K562 (cell line): ENCODE measurements around the gene SPTBN4. TPM values are rescaled to one million over a fixed set of nuclear protein-coding genes. Genes with fewer than 3 reads are reported as not detected.

Source experiments
- CEBPG ChIP-seq, 3 experiments: fragments of 200-800 bp in 1 of 3; sonication (Bioruptor generic) in 1 of 3; sonication (generic) in 1 of 3; formaldehyde crosslinking in 1 of 3; IDR thresholded peaks in 2 of 3; conservative IDR thresholded peaks in 1 of 3; 2 replicates each; pipeline versions ENCODE4 v1.6.1 to v1.8.0; 2016 to 2022; ENCODE audit warnings: missing compliant biosample characterization in 2 of 3, missing genetic modification characterization in 2 of 3, mild to moderate bottlenecking in 1 of 3, missing genetic modification reagents in 1 of 3
- CREB3 ChIP-seq: fragments of 450-650 bp; conservative IDR thresholded peaks from 2 replicates; pipeline ENCODE4 v1.6.1; 2016; ENCODE audit warnings: missing genetic modification characterization, low read depth, mild to moderate bottlenecking, missing compliant biosample characterization, moderate library complexity
- E2F1 ChIP-seq: sonication (generic); formaldehyde crosslinking; IDR thresholded peaks from 2 replicates; pipeline ENCODE4 v1.8.1; 2023; ENCODE audit warnings: mild to moderate bottlenecking, missing genetic modification reagents, moderate library complexity
- ELF1 ChIP-seq: fragments of 200-800 bp; sonication (Bioruptor generic); IDR thresholded peaks from 2 replicates; pipeline ENCODE4 v1.6.1; 2016; ENCODE audit warnings: missing genetic modification characterization, missing compliant biosample characterization
- IRF2 ChIP-seq: sonication (generic); formaldehyde crosslinking; IDR thresholded peaks from 2 replicates; pipeline ENCODE4 v1.8.1; 2022; ENCODE audit warnings: mild to moderate bottlenecking, missing genetic modification reagents
- KDM5B ChIP-seq: fragments of 200-600 bp; sonication (generic); IDR thresholded peaks from 2 replicates; pipeline ENCODE4 v1.6.1; 2012; ENCODE audit warnings: low read depth, mild to moderate bottlenecking, moderate library complexity, low read length, control low read depth, inconsistent platforms; ENCODE audit not compliant: insufficient replicate concordance
- LEF1 ChIP-seq: fragments of 450-650 bp; IDR thresholded peaks from 2 replicates; pipeline ENCODE4 v1.6.1; 2016; ENCODE audit warnings: mild to moderate bottlenecking
- NFE2L1 ChIP-seq: fragments of 450-650 bp; IDR thresholded peaks from 2 replicates; pipeline ENCODE4 v1.6.1; 2016; ENCODE audit warnings: missing genetic modification characterization, low read depth, mild to moderate bottlenecking, missing compliant biosample characterization, moderate library complexity, borderline replicate concordance
- NR2C2 ChIP-seq, 2 experiments: fragments of 200-800 bp in 1 of 2; sonication (Bioruptor generic) in 1 of 2; sonication (generic) in 1 of 2; formaldehyde crosslinking in 1 of 2; IDR thresholded peaks; 2 replicates each; pipeline versions ENCODE4 v1.6.1 to v1.8.0; 2016 to 2022; ENCODE audit warnings: mild to moderate bottlenecking in 1 of 2, missing compliant biosample characterization in 1 of 2, missing genetic modification characterization in 1 of 2, missing genetic modification reagents in 1 of 2
- POLR2B ChIP-seq: fragments of 450-650 bp; IDR thresholded peaks from 2 replicates; pipeline ENCODE4 v1.6.1; 2018; ENCODE audit warnings: low read depth; ENCODE audit not compliant: partially characterized antibody
- SNIP1 ChIP-seq: fragments of 450-650 bp; IDR thresholded peaks from 2 replicates; pipeline ENCODE4 v1.7.1; 2017; ENCODE audit warnings: low read depth, mild to moderate bottlenecking
- ZNF280A ChIP-seq: fragments of 450-650 bp; IDR thresholded peaks from 2 replicates; pipeline ENCODE4 v1.6.1; 2018; ENCODE audit warnings: mild to moderate bottlenecking, low read depth; ENCODE audit not compliant: partially characterized antibody
- ZNF407 ChIP-seq: fragments of 450-650 bp; IDR thresholded peaks from 2 replicates; pipeline ENCODE4 v1.6.1; 2016; ENCODE audit warnings: low read depth
- ZNF445 ChIP-seq: fragments of 250-450 bp; sonication (Bioruptor Pico); IDR thresholded peaks from 2 replicates; pipeline ENCODE4 v1.4.0; 2020; ENCODE audit warnings: low read depth, mild to moderate bottlenecking, moderate library complexity
- polyA plus RNA-seq, 8 experiments: library from polyadenylated mRNA; depleted of rRNA in 4 of 8; stranded (reverse) in 5 of 8; unstranded in 3 of 8; fragments of >200 nt; fragmentation: Nextera tagmentation in 2 of 8; fragmentation: Illumina TruSeq in 1 of 8; extraction: Ambion mirVana in 2 of 8; extraction: Trizol in 1 of 8; gene quantifications; 2 replicates each; pipeline versions ENCODE4 v1.2.1 to v1.2.3, GENCODE V29; 2011 to 2014; ENCODE audit warnings: inconsistent platforms in 1 of 8, missing spikeins in 1 of 8
- total RNA-seq, 7 experiments: library from RNA; depleted of rRNA in 6 of 7; stranded (reverse); fragments of >200 nt in 6 of 7; fragmentation: Illumina TruSeq in 2 of 7; extraction: Trizol in 2 of 7; gene quantifications; 2 replicates each; pipeline versions ENCODE4 v1.2.1 to v1.2.3, GENCODE V29; 2011 to 2021; ENCODE audit warnings: low replicate concordance in 1 of 7

Gene SPTBN4
- total and polyA plus RNA-seq, 9 of the 15 experiments (the other 6 are each of a cell fraction or from before 2014, with no cell fraction given): 0.01 to 1.5 (median 0.86) TPM

DNA sequence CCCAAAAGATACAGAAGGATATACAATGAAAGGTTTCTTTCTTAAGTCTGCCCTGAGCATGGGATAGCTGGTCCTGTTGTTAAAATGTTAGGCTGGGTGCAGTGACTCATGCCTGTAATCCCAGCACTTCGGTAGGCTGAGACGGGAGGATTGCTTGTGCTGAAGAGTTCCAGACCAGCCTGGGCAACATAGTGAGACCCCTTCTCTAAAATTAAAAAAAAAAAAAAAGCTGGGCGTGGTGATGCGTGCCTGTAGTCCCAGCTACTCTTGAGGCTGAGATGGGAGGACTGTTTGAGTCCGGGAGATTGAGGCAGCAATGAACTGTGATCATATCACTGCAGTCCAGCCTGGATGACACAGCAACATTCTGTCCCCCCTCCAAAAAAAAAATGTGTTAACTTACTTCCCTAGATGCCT lies 57.3 kb downstream of the SPTBN4 start (continued):
- TF ChIP-seq ZNF407: no peak
- TF ChIP-seq IRF2 (CRISPR knock-in tag): no peak
- no peak for TF ChIP-seq NR2C2 (CRISPR knock-in tag; IDR thresholded peaks at IDR 0.05)
- no peak for TF ChIP-seq NR2C2 (tag; IDR thresholded peaks at IDR 0.05)
- no peak for TF ChIP-seq SNIP1
- no peak for TF ChIP-seq E2F1
- no peak for TF ChIP-seq CEBPG (CRISPR knock-in tag; IDR thresholded peaks at IDR 0.05)
- TF ChIP-seq CEBPG (tag; conservative IDR thresholded peaks at IDR 0.05 in 1 of 2, IDR thresholded peaks at IDR 0.05 in 1 of 2): no peak
- peak; percentile 20 for TF ChIP-seq KDM5B
- TF ChIP-seq NFE2L1: peak; percentile 46; the same call in 1 of the 2 replicates
- TF ChIP-seq POLR2B: no peak
- no peak for TF ChIP-seq ZNF280A
- TF ChIP-seq CREB3: no peak
- peak; percentile 29; the same call in 1 of the 2 replicates for TF ChIP-seq LEF1
- no peak for TF ChIP-seq ELF1 (tag)
- TF ChIP-seq ZNF445 (CRISPR knock-in tag): no peak
